Embryonic facial prominence (tissue), 1 donor: Measurements from ENCODE around the gene NMRK1.

Experiments used
- DNase-seq: peaks from one replicate; pipeline ENCODE4 v3.0.0-alpha.2; 2016; ENCODE audit errors: extremely low spot score

NMRK1 gene

GRCh38 chr9:75061169-75061568, 26.8 kb downstream of the NMRK1 start:
- DNase-seq: no peak

- DNase-seq: no peak
Measured at GRCh38 chr9:75054368-75055001, 33.5 kb downstream of the NMRK1 start.

- DNase-seq: no peak
Measured at GRCh38 chr9:75053869-75054268, 34.1 kb downstream of the NMRK1 start.

- no peak for DNase-seq
Measured at GRCh38 chr9:75051285-75051684, 36.7 kb downstream of the NMRK1 start.

- no peak for DNase-seq
Measured at GRCh38 chr9:75047506-75047905, 40.4 kb downstream of the NMRK1 start.

- DNase-seq: no peak
Measured at GRCh38 chr9:75046725-75047345, 41.1 kb downstream of the NMRK1 start.

GRCh38 chr9:75041041-75041440, 46.9 kb downstream of the NMRK1 start:
- no peak for DNase-seq

- DNase-seq: no peak
Measured at GRCh38 chr9:75039801-75040200, 48.2 kb downstream of the NMRK1 start.

- no peak for DNase-seq
Measured at GRCh38 chr9:75039009-75039408, 48.9 kb downstream of the NMRK1 start.

- DNase-seq: no peak
Measured at GRCh38 chr9:75036793-75037192, 51.2 kb downstream of the NMRK1 start.

GRCh38 chr9:75033791-75034473, 54.0 kb downstream of the NMRK1 start:
- no peak for DNase-seq

GRCh38 chr9:75027187-75028107, 60.5 kb downstream of the NMRK1 start:
- no peak for DNase-seq

GRCh38 chr9:75023846-75024245, 64.1 kb downstream of the NMRK1 start:
- no peak for DNase-seq

GRCh38 chr9:75019654-75020053, 68.3 kb downstream of the NMRK1 start:
- DNase-seq: no peak

- DNase-seq: no peak
Measured at GRCh38 chr9:75019022-75019421, 68.9 kb downstream of the NMRK1 start.

- no peak for DNase-seq
Measured at GRCh38 chr9:75017378-75017777, 70.6 kb downstream of the NMRK1 start.

GRCh38 chr9:75013735-75014134, 74.2 kb downstream of the NMRK1 start:
- DNase-seq: no peak
